GM19467 (cell line): ENCODE data around the gene COL27A1.

Source experiments
- ATAC-seq: cut with Tn5 transposase; IDR thresholded peaks from one replicate; pipeline ENCODE4 v1.9.1; 2021; ENCODE audit warnings: mild to moderate bottlenecking, moderate library complexity; ENCODE audit not compliant: unreplicated experiment

COL27A1 gene

DNA sequence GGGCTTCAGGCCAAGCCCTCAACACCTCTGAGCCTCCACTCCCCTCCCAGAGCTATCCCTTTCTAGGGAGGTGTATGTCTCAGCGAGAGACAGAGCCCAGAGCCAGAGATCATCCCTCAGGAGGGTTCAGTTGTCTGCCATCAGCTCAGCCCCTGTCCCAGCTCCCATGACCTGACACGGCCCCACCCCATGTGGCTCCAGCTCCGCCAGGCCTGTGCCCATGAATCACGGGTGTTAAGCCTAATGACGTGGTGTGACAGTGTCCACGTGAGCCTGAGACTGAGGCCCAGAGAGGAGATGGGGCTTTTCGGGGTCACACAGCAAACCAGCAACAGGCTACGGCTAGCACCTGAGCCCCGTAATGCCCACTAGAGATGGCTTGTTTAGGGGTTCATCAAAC lies 106.7 kb downstream of the COL27A1 start:
- no peak for ATAC-seq

DNA sequence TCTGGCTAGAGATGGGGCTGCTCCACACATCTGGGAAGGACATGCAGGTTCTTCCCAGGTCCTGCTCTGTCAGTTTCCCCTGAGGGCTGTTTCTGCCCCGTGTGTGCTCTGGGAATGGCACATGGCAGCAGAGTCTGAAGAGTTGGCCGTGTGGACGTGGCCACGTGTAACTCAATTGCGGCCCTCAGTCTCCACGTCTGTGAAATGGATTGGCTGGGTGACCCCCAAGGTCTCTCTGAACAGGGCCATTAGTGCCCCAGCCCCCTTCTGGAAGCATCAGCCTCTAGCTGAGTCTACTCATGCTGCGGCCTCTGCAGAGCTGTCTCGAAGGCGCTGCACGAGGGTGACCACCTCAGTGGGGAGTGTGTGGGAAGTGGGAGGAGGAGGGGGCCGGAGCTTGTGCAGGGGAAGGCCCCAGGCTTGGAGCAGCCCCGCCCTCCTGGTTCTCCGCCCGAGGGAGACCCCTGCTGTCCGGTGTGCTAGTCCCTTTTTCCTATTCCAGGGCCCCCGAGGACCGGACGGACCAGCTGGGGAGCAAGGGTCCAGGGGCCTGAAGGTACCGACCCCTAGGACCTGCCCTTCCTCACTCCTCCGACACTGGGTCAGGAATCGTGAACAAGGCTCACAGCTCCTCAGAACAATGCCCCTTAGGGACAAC lies 108.6 kb downstream of the COL27A1 start:
- ATAC-seq: no peak

DNA sequence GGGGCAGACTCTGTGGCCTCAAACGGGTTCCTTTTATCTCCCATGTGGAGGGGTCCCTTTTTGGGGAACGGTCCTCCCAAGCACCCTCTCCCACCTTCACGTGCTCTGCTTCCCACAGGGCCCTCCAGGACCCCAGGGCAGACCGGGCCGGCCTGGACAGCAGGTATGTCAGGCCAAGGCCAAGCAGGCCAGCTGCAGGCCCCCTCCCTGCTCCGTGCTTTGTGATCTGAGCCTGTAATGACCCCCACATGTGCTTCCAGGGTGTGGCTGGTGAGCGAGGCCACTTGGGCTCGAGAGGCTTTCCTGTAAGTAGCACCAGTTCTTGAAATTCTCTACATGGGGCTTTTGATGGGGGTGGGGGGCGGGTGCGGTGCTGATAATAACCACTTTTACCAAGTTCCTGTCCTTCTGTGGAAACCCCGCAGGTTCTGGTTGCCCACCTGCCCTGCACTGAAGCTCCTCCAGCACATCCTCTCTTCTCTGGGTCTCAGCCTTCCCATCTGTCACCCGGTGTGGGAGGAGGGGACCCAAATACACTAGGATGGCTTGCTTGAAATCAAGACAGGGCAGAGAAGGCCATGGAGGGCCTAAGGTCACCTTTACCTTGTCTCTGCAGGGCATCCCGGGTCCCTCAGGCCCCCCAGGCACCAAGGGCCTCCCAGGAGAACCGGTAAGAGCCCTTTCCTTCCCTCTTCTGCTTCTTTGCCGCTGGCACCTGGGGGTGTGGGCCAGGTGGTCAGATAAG lies 109.6 kb downstream of the COL27A1 start:
- no peak for ATAC-seq

DNA sequence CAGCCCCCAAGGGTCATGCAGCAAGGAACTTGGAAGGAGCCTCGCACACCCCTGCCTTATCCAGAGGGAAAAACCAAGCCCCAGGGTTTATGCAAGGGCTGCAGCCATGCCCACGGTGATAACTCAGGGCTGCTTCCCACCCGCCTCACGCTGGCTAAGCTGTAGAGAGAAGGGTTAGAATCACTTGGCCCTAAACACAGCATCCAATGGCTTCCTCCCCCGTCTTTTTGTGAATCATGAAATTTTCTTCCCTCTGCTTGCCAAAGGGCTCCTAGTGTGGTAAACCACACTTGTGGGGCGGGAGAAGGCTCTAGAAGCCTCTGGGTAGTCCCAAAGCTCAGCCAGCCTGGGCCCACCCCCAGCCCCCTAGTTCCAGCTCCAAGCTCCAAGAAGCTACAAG lies 111.6 kb downstream of the COL27A1 start:
- ATAC-seq: no peak

DNA sequence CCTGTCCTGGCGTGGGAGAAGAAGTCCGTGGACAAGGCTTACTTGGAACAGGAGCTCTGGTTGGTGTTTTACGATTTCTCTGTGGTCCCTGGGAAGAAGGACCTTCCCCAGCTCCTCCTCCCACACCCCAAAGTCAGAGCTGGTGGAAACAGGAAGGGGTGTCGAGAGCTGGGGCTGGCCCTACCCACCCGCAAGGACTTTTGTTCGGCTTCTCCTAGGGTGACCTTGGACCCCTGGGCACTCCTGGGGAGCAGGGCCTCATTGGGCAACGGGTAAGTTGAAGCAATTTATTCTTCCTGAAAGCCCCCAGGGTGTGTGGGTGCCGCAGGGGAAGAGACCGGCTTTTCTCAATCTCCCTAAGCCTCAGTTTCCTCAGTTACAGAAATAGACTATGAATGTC lies 113.7 kb downstream of the COL27A1 start:
- ATAC-seq: no peak

DNA sequence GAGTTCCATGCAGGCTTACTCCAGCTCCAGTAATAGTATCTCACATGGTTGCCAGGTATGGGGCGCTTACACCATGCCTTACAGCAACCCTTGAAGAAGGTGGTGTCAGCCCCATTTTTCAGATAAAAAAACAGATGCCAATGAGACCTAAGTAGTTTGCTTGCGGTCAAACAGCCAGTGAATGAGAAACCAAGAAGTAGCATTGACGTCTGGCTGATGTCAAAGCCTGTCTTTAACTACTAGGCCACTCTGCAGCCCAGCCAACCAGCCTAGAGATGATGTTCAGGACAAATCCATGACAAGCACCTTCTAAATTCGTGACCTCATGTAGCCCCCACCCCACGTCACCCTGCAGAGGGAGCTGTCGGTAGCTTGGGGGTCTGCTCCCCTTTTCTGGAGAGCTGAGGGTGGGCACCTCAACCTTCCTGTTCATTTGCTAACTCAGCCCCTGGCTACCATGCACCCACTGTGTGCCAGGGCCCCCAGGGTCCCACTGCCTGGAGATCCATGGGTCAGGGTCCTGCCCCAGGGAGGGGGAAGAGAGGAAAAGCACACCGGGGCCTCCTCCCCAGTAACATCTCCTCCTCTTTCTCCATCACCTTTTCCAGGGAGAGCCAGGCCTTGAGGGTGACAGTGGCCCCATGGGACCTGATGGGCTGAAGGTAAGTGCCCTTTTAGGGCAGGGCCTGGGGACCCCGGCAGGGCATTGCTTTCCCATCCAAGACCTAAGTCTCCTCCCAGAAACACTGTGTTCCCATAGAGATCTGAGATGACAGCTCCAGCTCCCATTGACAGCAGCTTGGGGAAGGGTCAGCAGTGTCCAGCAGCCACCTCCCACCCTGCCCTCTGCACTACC lies 115.0 kb downstream of the COL27A1 start:
- ATAC-seq: no peak

DNA sequence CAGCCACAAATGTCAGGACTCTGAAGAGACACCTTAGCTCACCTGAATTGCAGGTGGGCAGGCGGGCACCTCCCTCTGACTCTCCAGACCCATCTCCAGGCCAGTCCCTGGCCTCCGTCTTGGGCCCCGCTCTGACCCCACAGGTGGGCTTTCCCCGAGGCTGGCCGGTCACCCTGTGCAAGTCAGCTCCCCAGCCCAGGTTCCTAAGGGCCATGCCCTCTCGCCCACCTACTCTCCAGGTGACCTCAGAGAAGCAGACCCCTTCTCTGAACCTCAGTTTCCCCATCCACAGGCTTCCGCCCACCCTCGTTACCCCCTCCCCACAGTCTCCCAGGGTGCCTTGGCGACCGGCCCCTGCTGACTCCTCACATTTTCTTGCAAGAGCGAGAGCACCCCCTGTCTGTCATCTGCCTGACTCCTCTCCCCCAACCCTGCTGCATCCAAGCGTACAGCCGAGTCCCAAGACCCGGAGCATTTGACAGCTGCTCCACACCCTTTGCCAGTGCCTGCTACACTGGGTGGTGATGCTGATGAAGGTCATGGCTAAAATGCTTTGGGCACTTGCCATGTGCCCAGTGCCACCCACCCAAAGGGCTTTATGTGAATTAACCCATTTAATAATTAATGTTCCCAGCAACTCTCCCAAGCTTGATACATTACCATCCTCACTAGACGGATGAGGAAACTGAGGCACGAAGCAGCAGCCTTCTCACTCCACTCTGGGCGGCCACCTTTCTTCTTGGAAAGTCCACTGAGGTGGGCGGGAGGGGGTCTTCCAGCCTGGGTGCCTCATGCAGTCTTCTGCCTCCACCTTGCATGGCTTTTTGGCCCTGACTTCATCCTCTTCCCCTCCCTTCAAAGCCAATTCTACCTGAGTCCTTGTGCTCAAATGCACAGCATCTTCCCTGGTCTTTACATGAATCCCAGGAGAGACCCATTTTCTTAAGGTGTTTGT lies 116.5 kb downstream of the COL27A1 start:
- no peak for ATAC-seq

DNA sequence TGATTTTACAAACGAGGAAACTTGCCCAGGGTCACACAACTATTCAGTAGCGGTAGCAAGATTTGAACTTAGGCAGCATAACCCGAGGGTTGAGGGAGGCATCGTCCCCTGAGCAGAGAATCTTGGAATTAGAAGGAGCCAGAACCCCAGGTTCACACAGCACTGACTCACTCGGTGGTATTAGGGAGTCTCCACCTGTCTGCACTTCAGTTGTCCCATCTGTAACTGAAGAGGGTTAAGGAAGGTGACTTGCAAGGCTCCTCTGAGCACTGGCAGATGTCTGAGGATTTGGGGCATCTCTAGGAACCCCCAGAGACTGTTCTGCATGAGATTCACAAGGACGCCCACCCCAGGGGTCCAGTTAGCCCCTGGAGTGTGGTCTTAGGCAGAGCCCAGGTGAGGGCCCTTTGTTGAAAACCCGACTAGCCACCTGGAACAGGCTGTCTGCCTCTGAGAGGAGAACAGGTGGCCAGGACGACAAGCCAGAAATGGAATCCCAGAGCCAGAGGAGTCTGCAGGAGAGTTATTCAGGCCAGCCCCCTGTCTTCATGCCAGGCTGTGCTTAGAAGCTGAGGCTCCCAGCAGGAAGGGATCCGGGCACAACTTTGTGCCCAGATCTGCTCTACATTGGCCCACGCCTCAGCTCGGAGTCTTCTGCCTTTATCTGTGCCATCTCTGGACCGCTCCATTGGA lies 117.5 kb downstream of the COL27A1 start:
- ATAC-seq: no peak

DNA sequence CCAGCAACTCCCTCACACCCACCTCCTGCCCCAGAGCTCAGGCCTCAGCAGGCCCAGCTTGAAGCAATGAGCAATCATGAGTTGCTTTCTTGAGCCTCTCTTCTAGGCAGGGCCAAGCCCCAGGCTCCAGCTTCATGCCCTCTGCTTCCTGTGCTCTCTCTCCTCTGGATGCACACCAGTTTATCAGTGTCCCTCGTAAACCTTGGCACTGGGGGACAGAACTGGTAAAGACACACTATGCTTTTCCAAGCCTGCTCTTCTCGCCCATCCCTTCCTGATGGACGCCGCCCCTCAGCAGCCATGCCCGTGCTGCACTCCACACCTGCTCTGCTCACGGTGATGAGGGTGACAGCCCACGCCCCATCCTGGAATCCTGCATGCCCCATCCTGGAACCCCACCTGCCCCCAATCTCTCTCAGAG lies 118.1 kb downstream of the COL27A1 start:
- no peak for ATAC-seq

DNA sequence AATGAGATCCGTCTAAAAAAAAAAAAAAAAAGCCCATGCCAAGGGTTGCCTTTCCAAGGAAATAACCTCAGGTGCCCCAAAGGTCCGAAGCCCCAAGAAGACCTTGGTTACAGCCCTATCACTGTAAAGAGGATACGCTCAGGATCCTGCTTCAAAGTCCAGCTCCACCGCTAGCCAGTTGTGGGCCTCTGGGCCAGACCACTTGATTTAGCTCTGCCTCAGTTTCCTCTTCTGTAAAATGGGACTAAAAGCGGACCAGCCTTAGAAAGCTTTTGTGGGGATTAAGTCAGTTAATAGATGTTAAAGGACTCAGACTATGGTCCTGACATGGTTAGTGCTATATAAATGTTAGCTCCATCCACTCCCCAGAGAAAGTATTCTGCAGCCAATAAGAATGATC lies 118.9 kb downstream of the COL27A1 start:
- ATAC-seq: no peak

DNA sequence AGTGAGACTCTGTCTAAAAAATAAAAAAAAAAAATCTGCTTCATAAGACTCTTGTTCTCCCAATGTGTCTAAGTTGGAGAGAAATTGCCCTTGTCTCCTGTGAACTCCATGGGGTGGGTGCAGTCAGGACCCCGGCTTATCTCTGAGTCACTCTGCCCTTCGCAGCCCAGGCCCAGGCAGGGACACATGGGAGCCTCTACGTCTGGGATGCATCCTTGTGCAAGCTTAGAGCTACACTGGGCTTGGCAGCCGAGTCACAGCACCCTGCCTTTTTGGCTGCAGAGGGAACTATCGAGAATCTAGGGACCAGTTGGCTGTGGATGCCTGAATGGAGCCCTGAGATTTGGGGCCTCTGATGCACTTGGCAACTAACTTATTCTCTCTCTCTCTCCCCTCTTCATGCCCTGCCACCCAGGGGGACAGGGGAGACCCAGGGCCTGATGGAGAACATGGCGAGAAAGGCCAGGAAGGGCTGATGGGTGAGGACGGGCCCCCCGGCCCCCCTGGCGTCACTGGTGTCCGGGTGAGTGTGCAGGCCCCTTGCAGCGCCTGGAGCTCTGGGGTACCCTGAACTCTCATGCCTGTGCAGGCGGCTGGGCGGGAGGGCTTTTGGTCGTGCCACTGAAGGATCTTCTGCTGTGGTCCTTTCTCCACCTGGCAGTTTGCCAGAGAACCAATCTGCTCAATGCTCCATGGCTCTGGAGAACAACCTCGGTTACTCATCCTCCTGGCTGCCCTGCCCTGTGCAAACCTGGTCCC lies 120.1 kb downstream of the COL27A1 start:
- no peak for ATAC-seq

DNA sequence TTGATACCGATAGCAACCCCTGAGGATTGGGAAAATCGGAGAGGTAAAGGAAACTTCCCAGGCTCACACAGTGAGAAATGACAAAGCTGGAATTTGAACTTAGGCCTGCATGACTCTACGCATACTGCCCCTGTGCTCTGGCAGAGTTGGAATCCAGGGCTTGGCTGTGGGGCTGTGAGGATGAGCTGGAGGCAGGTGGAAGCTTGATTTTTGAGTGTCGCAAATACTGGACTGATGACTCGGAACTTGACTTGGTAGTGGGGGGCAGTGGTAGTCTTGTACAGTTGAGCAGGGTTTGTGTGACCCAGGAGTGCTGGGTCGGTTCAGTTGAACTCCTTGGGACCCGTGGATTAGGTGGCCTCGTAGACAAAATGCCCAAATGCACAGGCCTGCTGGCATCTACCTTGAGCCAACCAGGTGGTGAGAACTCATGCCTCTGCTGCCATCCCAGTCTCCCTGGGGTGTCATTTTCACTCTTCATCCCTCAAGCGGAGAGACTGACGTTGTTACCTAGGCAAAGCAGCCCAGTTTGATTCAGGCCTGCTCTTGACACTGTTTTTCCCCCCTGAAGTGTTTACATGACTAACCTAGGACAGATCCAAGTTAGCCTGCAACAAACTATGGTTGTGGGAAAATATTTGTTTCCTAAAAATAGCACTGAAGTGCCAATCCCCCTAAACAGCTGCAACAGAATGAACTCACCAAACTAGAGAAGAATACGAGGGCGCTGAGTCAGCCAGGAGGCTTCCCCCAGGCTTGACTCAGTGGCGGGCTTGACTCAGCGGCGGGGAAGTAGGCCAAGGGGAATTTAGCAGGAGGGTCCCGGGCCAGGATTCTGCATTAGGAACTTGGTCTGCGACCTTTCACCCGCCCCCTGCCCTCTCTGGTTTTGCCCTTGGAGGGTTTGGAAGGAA lies 121.8 kb downstream of the COL27A1 start:
- ATAC-seq: no peak

DNA sequence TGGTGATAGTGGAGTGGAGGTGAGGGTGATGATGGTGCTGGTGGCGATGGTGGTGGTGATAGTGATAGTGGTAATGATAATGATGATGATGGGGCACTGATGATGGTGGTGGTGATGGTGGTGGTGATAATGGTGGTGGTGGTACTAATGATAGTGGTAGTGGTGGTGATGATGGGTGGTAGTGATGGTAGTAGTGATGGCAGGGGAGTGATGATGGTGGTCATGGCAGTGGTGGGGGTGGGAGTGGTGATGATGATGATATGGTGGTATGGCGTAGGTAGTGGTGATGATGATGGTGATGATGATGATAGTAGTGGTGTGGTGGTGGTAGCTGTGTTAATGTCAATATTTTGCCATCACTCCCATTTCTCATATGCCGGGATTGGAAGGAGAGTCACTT lies 123.0 kb downstream of the COL27A1 start:
- no peak for ATAC-seq

DNA sequence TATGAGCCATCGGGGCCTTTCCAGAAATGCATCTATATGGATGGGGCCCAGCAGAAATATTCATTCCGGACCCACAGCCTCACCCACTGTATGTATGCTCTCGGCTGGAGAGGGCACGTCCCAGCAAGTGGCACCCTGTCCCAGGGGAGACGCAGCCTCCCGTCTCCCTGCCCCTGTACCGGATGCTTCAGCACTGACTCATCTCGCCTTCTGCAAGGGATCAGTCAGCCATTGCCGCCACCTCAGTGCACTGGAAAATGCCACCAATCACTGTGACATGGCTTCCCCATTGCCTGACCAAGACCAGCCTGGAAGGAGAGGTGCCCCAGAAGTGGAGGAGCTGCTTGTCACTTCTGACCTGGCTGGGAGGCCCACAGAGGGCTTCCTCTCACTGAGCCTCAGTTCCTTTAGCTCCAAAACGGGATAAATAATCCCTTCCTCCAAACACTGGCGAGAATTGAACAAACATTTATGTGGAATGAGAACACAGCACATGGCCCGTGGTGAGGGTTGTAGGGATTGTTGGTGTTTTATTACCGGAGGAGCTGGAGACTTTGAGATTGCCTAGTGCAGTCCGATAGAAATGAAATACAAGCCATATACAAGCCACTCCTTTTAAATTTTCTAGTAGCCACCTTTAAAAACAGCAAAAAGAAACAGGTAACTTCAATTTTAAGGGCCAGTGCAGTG lies 123.7 kb downstream of the COL27A1 start:
- ATAC-seq: no peak

DNA sequence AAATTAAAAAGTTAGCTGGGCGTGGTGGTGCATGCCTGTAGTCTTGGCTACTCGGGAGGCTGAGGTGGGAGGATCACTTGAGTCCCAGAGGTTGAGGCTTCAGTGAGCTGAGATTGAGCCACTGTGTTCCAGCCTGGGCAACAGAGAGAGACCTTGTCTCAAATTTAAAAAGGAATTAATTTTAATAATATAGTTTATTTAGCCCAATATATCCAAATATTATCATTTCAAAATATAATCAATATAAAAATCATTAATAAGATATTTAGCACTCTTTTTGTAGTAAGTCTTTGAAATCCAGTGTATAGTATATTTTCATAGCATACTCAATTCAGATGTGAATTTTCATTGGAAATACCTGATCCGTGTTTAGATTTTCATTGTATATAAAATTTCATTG lies 124.4 kb downstream of the COL27A1 start:
- no peak for ATAC-seq

DNA sequence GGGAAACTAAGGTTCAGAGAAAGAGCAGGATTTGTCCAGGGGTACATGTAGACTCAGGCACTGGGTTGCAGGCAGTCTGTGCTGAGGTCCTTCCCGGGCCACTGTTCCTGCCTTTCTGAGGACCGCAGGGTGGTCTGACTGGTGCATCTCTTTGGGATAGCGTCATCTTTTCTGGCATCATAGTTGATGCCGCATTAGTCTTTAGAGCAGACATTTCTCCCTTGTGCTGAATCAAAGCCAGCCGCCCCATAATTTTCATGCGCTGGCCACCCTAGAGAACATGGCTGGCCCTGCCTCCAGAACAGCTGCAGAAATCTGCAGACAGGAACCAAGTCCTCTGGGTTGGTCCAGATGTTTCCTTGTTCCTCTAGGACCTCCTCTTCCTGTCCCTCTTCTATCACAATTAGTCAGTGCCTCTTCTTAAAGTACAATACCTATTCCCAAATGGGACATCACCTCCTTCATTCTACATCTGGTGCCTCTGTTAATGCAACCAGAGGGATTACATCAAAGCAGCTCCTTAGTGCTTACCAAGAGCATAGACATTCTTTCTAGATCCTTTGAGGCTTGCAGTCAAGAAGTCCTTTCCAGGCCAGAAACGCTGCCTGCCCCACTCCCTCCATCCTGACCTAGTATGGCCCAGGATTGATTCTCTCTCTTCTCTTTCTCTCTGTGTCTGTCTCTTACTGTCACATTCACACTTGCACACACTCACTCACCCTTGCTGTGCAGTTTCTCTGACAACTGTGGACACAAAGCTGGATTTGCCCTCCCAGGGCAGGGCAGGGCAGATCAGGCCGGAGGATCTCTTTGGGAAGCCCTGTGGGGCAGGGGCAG lies 125.5 kb downstream of the COL27A1 start:
- no peak for ATAC-seq
